TTC549 (cell line): ENCODE measurements around the gene IL17C.

Experiments
- FAIRE-seq: peaks from 2 replicates; lab custom pipeline; 2012; peaks lifted over from hg19 to GRCh38; lab: Jason Lieb, UNC

IL17C gene

GRCh38 chr16:88686439-88687253 is 48.3 kb downstream of the IL17C start, which contains the start of gene SNAI3:
SNAI3 (minus strand) TSS chr16:88686507; CDS start chr16:88686406, 101 bp downstream.
- FAIRE-seq = no peak

- FAIRE-seq = no peak
These were observed 48.8 kb downstream of the IL17C start for GRCh38 chr16:88687254-88687576.

- FAIRE-seq = no peak
These were observed 49.3 kb downstream of the IL17C start for GRCh38 chr16:88687676-88688012.

- FAIRE-seq = no peak
These were observed 49.8 kb downstream of the IL17C start for GRCh38 chr16:88688013-88688778.
